ENCODE data around the gene CRYBG3.
"Not testable (repeated sequence)": the region's sequence is repeated elsewhere in the genome, so short reads cannot be mapped to it uniquely, and the experiment has no call there.

CRYBG3 gene

GRCh38 chr3:97899331-97899730, 77.5 kb downstream of the CRYBG3 start (continued):
- TF ChIP-seq ZNF792 (tag by site-specific recombination; IDR thresholded peaks at IDR 0.05) (no peak), ZNF488 (tag by site-specific recombination; IDR thresholded peaks at IDR 0.05) (no peak), ZNF843 (tag by site-specific recombination; IDR thresholded peaks at IDR 0.05) (no peak), ZNF366 (tag by site-specific recombination; conservative IDR thresholded peaks at IDR 0.05) (no peak), ZNF335 (tag by site-specific recombination; conservative IDR thresholded peaks at IDR 0.05) (no peak)

GRCh38 chr3:97901313-97902248, 79.8 kb downstream of the CRYBG3 start:
- ChIA-PET POLR2A (no interaction called here), CTCF (no interaction called here)
- H3K9me3 ChIP-seq (ENCODE audit: control insufficient read depth, insufficient read depth, low read depth, low read length), result no peaks in the 10 kb centered on the region
- peaks cover 0 to 5% of the 10 kb centered on the region in 2 experiments; a peak in 1 of 3 replicates for H3K36me3 ChIP-seq (ENCODE audit: control insufficient read depth in 2 of 2, insufficient read depth in 1 of 2, low read length in 2 of 2)
- no peak overlapping the region for H3K4me3 ChIP-seq (ENCODE audit: low read depth, low read length)
- H3K4me1 ChIP-seq (ENCODE audit: control insufficient read depth, insufficient read depth, low read length), result no peaks in the 10 kb centered on the region
- TF ChIP-seq FEZF1 (tag by site-specific recombination; IDR thresholded peaks at IDR 0.05) (no peak), KLF10 (tag by site-specific recombination; IDR thresholded peaks at IDR 0.05) (no peak), ZNF214 (tag by site-specific recombination; IDR thresholded peaks at IDR 0.05; ENCODE audit: borderline replicate concordance) (no peak), YY2 (tag by site-specific recombination; IDR thresholded peaks at IDR 0.05) (no peak), SALL2 (tag by site-specific recombination; IDR thresholded peaks at IDR 0.05; ENCODE audit: borderline replicate concordance) (no peak), BCL11A (tag by site-specific recombination; IDR thresholded peaks at IDR 0.05; ENCODE audit: low read depth) (no peak), ZNF664 (tag by site-specific recombination; IDR thresholded peaks at IDR 0.05) (no peak), KLF7 (tag by site-specific recombination; IDR thresholded peaks at IDR 0.05; ENCODE audit: borderline replicate concordance) (no peak), ZNF830 (tag by site-specific recombination; IDR thresholded peaks at IDR 0.05; ENCODE audit: low read depth) (no peak)
- H3K27ac ChIP-seq (ENCODE audit: extremely low read depth, low read depth, low read length), result no peak overlapping the region

- CTCF ChIA-PET; H3K9me3 ChIP-seq (ENCODE audit: control insufficient read depth, insufficient read depth, low read depth, low read length); H3K36me3 ChIP-seq (ENCODE audit: control insufficient read depth in 2 of 2, insufficient read depth in 1 of 2, low read length in 2 of 2); H3K4me3 ChIP-seq (ENCODE audit: low read depth, low read length); POLR2A ChIA-PET; H3K27ac ChIP-seq (ENCODE audit: extremely low read depth, low read depth, low read length); H3K4me1 ChIP-seq (ENCODE audit: control insufficient read depth, insufficient read depth, low read length): not testable (repeated sequence)
Measured at GRCh38 chr3:97909830-97910229, 88.0 kb downstream of the CRYBG3 start.

GRCh38 chr3:97910236-97910831, 88.5 kb downstream of the CRYBG3 start:
- H3K4me3 ChIP-seq (ENCODE audit: low read depth, low read length); POLR2A ChIA-PET; CTCF ChIA-PET; H3K4me1 ChIP-seq (ENCODE audit: control insufficient read depth, insufficient read depth, low read length); H3K36me3 ChIP-seq (ENCODE audit: control insufficient read depth in 2 of 2, insufficient read depth in 1 of 2, low read length in 2 of 2); H3K9me3 ChIP-seq (ENCODE audit: control insufficient read depth, insufficient read depth, low read depth, low read length); H3K27ac ChIP-seq (ENCODE audit: extremely low read depth, low read depth, low read length): not testable (repeated sequence)
- 0 out of 2 replicates have a peak, but pooled peaks have one; percentile 12 for TF ChIP-seq ZNF341 (tag by site-specific recombination; IDR thresholded peaks at IDR 0.05; ENCODE audit: low read depth)

- ChIA-PET POLR2A (no interaction called here), CTCF (no interaction called here)
- H3K4me1 ChIP-seq (ENCODE audit: control insufficient read depth, insufficient read depth, low read length), result no peaks in the 10 kb centered on the region
- H3K9me3 ChIP-seq (ENCODE audit: control insufficient read depth, insufficient read depth, low read depth, low read length), result no peaks in the 10 kb centered on the region
- no peak overlapping the region for H3K27ac ChIP-seq (ENCODE audit: extremely low read depth, low read depth, low read length)
- H3K36me3 ChIP-seq (ENCODE audit: control insufficient read depth in 2 of 2, insufficient read depth in 1 of 2, low read length in 2 of 2), result no peaks in the 10 kb centered on the region
- no peak overlapping the region for H3K4me3 ChIP-seq (ENCODE audit: low read depth, low read length)
- TF ChIP-seq ZFP37 (tag by site-specific recombination; IDR thresholded peaks at IDR 0.05) (no peak), ZBTB48 (tag by site-specific recombination; IDR thresholded peaks at IDR 0.05) (no peak), ZNF776 (tag by site-specific recombination; IDR thresholded peaks at IDR 0.05; ENCODE audit: borderline replicate concordance) (no peak), ZNF416 (tag by site-specific recombination; IDR thresholded peaks at IDR 0.05) (no peak), ZBTB10 (tag by site-specific recombination; IDR thresholded peaks at IDR 0.05) (no peak)
Measured at GRCh38 chr3:97910931-97911351, 89.1 kb downstream of the CRYBG3 start.
